HS-5 (cell line): ENCODE results near the gene ATP5F1B.
"Not testable (repeated sequence)": the region's sequence is repeated elsewhere in the genome, so short reads cannot be mapped to it uniquely, and the experiment has no call there.

ENCODE experiments used
- DNase-seq: peaks from one replicate; pipeline ENCODE4 v3.0.0-alpha.2; 2012; ENCODE audit warnings: low read depth

Gene ATP5F1B

DNA sequence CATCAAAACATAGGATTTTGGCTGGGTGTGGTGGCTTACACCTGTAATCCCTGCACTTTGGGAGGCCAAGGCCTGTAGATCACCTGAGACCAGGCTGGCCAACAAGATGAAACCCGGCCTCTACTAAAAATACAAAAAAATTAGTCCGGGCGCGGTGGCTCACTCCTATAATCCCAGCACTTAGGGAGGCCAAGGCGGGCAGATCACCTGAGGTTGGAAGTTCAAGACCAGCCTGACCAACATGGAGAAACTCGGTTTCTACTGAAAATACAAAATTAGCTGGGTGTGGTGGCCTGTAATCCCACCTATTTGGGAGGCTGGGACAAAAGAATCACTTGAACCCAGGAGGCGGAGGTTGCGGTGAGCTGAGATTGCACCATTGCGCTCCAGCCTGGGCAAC is 2.2 kb upstream of the ATP5F1B start:
- not testable (repeated sequence) for DNase-seq

GRCh38 chr12:56645201-56645716 is 525 bp downstream of the ATP5F1B start:
- DNase-seq = no peak

- no peak for DNase-seq
Measured at GRCh38 chr12:56644654-56645053, 1.1 kb downstream of the ATP5F1B start.

- no peak for DNase-seq
Measured at GRCh38 chr12:56641219-56641618, 4.6 kb downstream of the ATP5F1B start.

- DNase-seq = no peak
Measured at GRCh38 chr12:56637621-56638020, 8.2 kb downstream of the ATP5F1B start.

GRCh38 chr12:56636675-56637540 is 8.9 kb downstream of the ATP5F1B start:
- peak; percentile 98 for DNase-seq

DNA sequence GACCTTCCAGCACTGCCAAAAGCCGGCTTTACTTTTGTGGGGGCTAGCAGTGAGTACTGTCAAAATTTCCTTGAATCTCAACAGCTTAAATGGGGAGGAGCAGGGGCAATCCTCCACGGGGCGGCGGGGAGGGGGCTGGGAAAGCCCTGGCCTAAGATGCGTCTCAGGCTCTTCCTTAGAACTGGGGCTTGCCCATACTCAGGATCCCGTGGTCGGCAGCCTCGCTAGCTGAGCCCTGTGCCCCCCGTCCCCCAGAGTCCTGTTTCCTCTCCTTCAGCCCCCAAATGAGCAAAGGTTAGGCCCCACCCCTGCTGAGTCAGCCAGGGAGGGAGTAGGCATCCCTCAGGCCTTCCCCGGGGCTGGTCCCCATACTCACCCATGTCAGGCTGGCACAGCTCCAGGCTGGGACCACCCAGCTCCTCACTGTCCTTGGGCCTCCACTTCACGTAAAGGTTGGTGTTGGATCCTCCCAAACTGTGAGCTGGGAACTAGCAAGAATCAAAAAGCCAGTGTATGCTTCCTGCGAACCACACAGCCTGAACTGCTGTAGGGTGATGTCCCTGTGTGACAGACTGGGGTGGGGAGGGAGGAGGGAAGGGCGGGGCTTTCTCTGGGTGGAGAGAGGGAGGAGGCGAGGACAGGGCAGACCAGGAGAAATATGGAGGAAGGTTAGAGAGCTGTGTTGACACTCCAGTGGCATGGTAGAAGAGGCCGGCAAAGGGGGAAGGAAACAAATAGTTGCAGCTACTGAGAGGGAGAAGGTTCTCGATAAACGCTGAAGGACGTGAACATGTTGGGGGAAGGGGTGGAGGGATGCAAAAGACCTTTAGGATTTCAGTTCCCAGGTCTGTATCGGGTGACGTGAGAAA is 9.7 kb downstream of the ATP5F1B start:
- DNase-seq = peak; percentile 90

GRCh38 chr12:56634837-56635791 is 10.7 kb downstream of the ATP5F1B start:
- peak; percentile 78 for DNase-seq

- DNase-seq = no peak
Measured at GRCh38 chr12:56634242-56634836, 11.4 kb downstream of the ATP5F1B start.

GRCh38 chr12:56633468-56634241 is 12.1 kb downstream of the ATP5F1B start:
- no peak for DNase-seq

GRCh38 chr12:56632701-56633467 is 12.9 kb downstream of the ATP5F1B start:
- DNase-seq = no peak

- DNase-seq = no peak
Measured at GRCh38 chr12:56631790-56632700, 13.7 kb downstream of the ATP5F1B start.

- DNase-seq = no peak
Measured at GRCh38 chr12:56630180-56630632, 15.6 kb downstream of the ATP5F1B start, which contains the start of gene BAZ2A. Gene BAZ2A (minus strand): TSS chr12:56630326. CDS start chr12:56617530, 12,796 bp downstream.

DNA sequence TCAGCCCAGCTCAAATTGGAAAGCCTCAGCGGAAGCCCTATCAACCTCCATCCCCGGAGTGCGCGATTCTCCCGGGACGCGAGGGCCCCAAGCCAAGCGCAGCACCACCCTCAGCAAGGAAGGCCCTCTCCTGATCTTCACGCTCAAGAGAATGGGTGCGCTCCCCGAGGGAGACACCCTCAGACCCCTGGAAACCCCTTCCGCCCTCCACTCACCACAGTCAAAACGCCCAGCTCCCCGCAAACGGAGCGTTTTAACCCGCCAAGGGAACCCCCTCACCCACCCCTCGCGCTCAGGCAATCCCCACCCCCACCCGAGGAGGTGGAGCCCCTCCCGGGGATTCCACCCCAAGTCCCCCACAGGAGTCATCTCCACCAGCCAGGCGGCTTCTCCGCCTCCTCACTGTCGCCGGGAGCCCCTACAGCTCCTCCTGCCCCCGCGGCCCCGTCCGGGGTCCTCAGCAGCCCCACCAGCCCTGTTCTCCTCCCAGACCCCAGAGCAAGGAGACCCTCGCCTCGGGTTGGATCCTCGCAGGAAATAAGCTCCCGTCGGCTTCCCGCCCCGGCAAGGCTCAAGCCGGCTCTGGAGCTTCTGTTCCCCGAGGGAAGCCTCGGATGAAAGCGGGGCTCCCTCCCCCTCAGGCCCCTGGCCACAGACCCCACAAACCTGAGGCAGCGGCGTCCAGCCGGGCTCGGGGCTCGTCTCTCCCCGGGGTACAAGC is 16.2 kb downstream of the ATP5F1B start:
- no peak for DNase-seq

DNA sequence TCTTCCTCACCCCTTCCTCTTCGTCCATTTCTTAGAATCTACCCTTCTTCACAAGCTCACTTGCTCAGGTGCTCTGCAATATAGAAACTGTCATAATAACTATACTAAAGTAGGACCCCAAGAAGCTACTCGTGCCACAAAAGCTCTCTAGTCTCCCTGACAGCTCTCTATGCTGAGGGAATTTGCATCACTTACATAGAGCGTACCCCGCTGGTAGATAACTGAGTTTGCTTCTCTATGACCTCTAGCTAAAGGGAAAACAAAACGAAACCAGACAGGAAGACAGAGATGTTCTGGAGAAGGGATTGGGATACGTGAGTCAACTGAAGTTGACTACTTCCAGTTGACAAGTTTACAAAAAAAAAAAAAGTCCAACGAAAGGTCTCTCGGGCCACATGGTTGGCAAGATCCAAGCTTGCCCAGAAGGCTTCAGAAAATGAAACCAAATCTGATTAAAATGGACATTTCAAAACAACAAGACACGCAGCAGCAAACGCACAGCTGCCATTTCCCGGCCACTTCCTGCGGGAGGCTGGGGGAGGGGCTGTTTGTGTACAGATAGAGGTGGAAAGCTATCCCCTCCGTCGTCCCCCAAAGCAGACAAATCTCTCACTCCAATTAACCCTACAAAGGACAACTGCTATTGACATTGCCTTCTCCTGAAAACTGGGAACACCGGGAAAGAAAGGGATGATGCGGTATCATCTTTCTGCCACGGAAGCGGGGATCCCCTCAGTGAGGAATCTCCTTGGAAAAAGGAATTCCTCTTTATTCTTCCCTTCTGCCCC is 16.9 kb downstream of the ATP5F1B start:
- peak; percentile 37 for DNase-seq

DNA sequence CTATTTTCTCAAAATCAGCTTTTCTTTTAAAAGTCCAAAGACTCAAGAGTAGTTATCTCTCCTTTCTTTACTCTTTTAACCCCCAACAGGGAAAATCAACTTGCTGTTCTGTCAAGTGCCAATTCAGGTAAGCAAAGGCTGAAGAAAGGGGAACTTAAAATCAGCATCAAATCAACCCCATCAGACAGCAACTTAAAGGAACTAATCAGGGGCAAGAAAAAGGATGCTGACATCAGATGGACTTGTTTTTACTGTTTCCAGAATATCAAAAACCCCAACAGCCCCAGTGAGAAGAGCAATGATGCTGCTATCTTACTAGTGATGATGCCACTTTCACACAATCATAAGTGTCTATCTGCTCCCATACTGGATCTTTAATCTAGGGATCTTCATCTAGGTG is 19.1 kb downstream of the ATP5F1B start:
- DNase-seq = no peak

DNA sequence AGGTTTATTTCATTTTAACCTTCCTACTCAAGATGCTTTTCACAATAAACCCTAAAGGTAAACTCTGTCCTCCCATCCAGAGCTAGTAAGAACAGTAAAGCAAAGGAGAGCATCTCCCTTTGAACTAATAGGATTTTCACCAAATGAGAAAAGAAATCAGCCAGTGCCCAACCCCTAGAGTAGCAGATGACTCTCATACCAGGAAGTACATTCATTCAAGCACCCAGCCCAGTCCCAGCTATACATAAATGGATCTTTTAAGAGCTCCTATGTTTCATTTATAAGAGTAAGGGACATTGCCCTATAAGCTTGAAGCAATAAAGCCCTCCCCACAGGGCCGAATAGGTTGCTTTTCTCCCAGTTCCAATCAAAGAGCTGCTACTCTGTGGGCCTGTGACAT is 23.2 kb downstream of the ATP5F1B start:
- DNase-seq = no peak
